NT2/D1 (cell line): ENCODE results near the gene HDAC8.
"Not testable (repeated sequence)": the region's sequence is repeated elsewhere in the genome, so short reads cannot be mapped to it uniquely, and the experiment has no call there.

Experiments used
- DNase-seq: peaks from one replicate; pipeline ENCODE4 v3.0.0-alpha.2; 2011; ENCODE audit warnings: low read depth, low spot score
- H3K27me3 ChIP-seq: 2 replicates; pipeline ENCODE4 v1.6.0; 2011; ENCODE audit warnings: mild to moderate bottlenecking; ENCODE audit not compliant: insufficient read length, insufficient read depth
- H3K36me3 ChIP-seq: 2 replicates; pipeline ENCODE4 v1.6.1; 2011; ENCODE audit warnings: mild to moderate bottlenecking, low read length, mixed read lengths; ENCODE audit not compliant: insufficient read depth, insufficient read length
- H3K4me1 ChIP-seq: 2 replicates; pipeline ENCODE4 v1.5.1; 2011; ENCODE audit not compliant: insufficient read depth, insufficient read length
- H3K4me3 ChIP-seq: 2 replicates; pipeline ENCODE4 v1.5.1; 2011; ENCODE audit warnings: low read depth; ENCODE audit not compliant: insufficient read length
- H3K9ac ChIP-seq: 2 replicates; pipeline ENCODE4 v1.6.0; 2011; ENCODE audit warnings: low read depth; ENCODE audit not compliant: insufficient read length
- H3K9me3 ChIP-seq: 2 replicates; pipeline ENCODE4 v1.5.1; 2011; ENCODE audit warnings: mild to moderate bottlenecking, low read length; ENCODE audit not compliant: insufficient read depth
- SUZ12 ChIP-seq: IDR thresholded peaks from 2 replicates; pipeline ENCODE4 v1.6.1; 2011; ENCODE audit not compliant: insufficient read length, insufficient read depth; ENCODE audit errors: extremely low read depth
- YY1 ChIP-seq: IDR thresholded peaks from 2 replicates; pipeline ENCODE4 v1.6.1; 2011; ENCODE audit not compliant: insufficient read length, insufficient read depth
- ZNF274 ChIP-seq: IDR thresholded peaks from 2 replicates; pipeline ENCODE4 v1.6.1; 2011; ENCODE audit warnings: mild to moderate bottlenecking, low read depth, low read length

Gene HDAC8

GRCh38 chrX:72526534-72527508 lies 45.8 kb downstream of the HDAC8 start:
- no peak overlapping the region for H3K4me3 ChIP-seq
- no peak for DNase-seq
- TF ChIP-seq YY1 (no peak), SUZ12 (no peak), ZNF274 (no peak)
- no peaks in the 10 kb centered on the region for H3K27me3 ChIP-seq
- no peaks in the 10 kb centered on the region for H3K4me1 ChIP-seq
- H3K9ac ChIP-seq, result no peak overlapping the region
- no peaks in the 10 kb centered on the region for H3K36me3 ChIP-seq
- no peaks in the 10 kb centered on the region for H3K9me3 ChIP-seq

GRCh38 chrX:72498782-72499181 lies 73.9 kb downstream of the HDAC8 start:
- Histone ChIP-seq H3K36me3 (peaks cover 7% of the 10 kb centered on the region), H3K4me3 (no peak overlapping the region), H3K27me3 (no peaks in the 10 kb centered on the region), H3K4me1 (no peaks in the 10 kb centered on the region), H3K9me3 (no peaks in the 10 kb centered on the region), H3K9ac (no peak overlapping the region)
- no peak for TF ChIP-seq YY1
- DNase-seq, result no peak

- DNase-seq, result no peak
- Histone ChIP-seq H3K9me3 (no peaks in the 10 kb centered on the region), H3K4me3 (no peak overlapping the region), H3K9ac (no peak overlapping the region), H3K36me3 (peaks cover 13% of the 10 kb centered on the region), H3K4me1 (no peaks in the 10 kb centered on the region), H3K27me3 (no peaks in the 10 kb centered on the region)
- no peak for TF ChIP-seq ZNF274
- TF ChIP-seq YY1, result no peak
- no peak for TF ChIP-seq SUZ12
Measured at GRCh38 chrX:72495046-72495445, 77.6 kb downstream of the HDAC8 start.

GRCh38 chrX:72492499-72492898 lies 80.1 kb downstream of the HDAC8 start:
- H3K4me3 ChIP-seq, result no peak overlapping the region
- no peaks in the 10 kb centered on the region for H3K9me3 ChIP-seq
- H3K27me3 ChIP-seq, result no peaks in the 10 kb centered on the region
- TF ChIP-seq ZNF274 (no peak), SUZ12 (no peak)
- no peak for DNase-seq
- H3K9ac ChIP-seq, result no peak overlapping the region
- peaks cover 24% of the 10 kb centered on the region for H3K36me3 ChIP-seq
- no peaks in the 10 kb centered on the region for H3K4me1 ChIP-seq

GRCh38 chrX:72490221-72490620 lies 82.4 kb downstream of the HDAC8 start:
- not testable (repeated sequence) for H3K4me1 ChIP-seq, H3K27me3 ChIP-seq, H3K9ac ChIP-seq

GRCh38 chrX:72487661-72488060 lies 85.0 kb downstream of the HDAC8 start:
- TF ChIP-seq YY1 (no peak), SUZ12 (no peak), ZNF274 (no peak)
- DNase-seq, result peak; percentile 13
- no peak overlapping the region for H3K9ac ChIP-seq
- peaks cover 26% of the 10 kb centered on the region for H3K36me3 ChIP-seq
- H3K4me3 ChIP-seq, result no peak overlapping the region
- no peaks in the 10 kb centered on the region for H3K27me3 ChIP-seq
- H3K9me3 ChIP-seq, result peaks cover 11% of the 10 kb centered on the region
- H3K4me1 ChIP-seq, result no peaks in the 10 kb centered on the region

More at GRCh38 chrX:72490221-72490620, 82.4 kb downstream of the HDAC8 start:
- H3K9me3 ChIP-seq, DNase-seq, H3K4me3 ChIP-seq: not testable (repeated sequence)
- H3K36me3 ChIP-seq, result peaks cover 27% of the 10 kb centered on the region

GRCh38 chrX:72479324-72480274 lies 93.0 kb downstream of the HDAC8 start:
- no peak for DNase-seq
- no peak overlapping the region for H3K4me3 ChIP-seq
- no peaks in the 10 kb centered on the region for H3K27me3 ChIP-seq
- H3K9ac ChIP-seq, result no peak overlapping the region
- peaks cover 7% of the 10 kb centered on the region for H3K36me3 ChIP-seq
- H3K4me1 ChIP-seq, result no peaks in the 10 kb centered on the region
- H3K9me3 ChIP-seq, result peaks cover 8% of the 10 kb centered on the region
- no peak for TF ChIP-seq YY1
- TF ChIP-seq SUZ12, result no peak
- no peak for TF ChIP-seq ZNF274
